GM20431 (cell line): Measurements from ENCODE around the gene INS.

ENCODE experiments used
- in situ Hi-C: fragments of 300-500 bp; cut with MseI, MboI; formaldehyde crosslinking; loops from one replicate; pipeline ENCODE4 v1.15.0; 2020; ENCODE audit warnings: low sequenced_read_pairs; ENCODE audit not compliant: unreplicated experiment

Gene INS

GRCh38 chr11:2160736-2161259 is at the start of gene INS:
INS (minus strand) TSS chr11:2161209; CDS start chr11:2160971, 238 bp downstream.
- in situ Hi-C loops = loop anchor here (25.0 kb wide), 1 partner anchor 473 kb away; the partner anchor contains the start of gene KRTAP5-6

GRCh38 chr11:2210366-2211112 is 49.5 kb upstream of the INS start:
- in situ Hi-C loops = no loop called here

GRCh38 chr11:2209900-2210321 is 48.9 kb upstream of the INS start:
- in situ Hi-C loops = no loop called here

GRCh38 chr11:2209370-2209801 is 48.4 kb upstream of the INS start:
- in situ Hi-C loops = no loop called here

GRCh38 chr11:2208691-2209369 is 47.8 kb upstream of the INS start:
- in situ Hi-C loops = no loop called here

GRCh38 chr11:2207773-2208621 is 47.0 kb upstream of the INS start:
- in situ Hi-C loops = no loop called here

- in situ Hi-C loops = no loop called here
Observed at GRCh38 chr11:2207212-2207611, 46.2 kb upstream of the INS start.

GRCh38 chr11:2205981-2206690 is 45.1 kb upstream of the INS start:
- in situ Hi-C loops = no loop called here

- in situ Hi-C loops = no loop called here
Observed at GRCh38 chr11:2205214-2205720, 44.3 kb upstream of the INS start.

- in situ Hi-C loops = no loop called here
Observed at GRCh38 chr11:2204361-2205213, 43.6 kb upstream of the INS start.

- in situ Hi-C loops = no loop called here
Observed at GRCh38 chr11:2203440-2204259, 42.6 kb upstream of the INS start.

- in situ Hi-C loops = no loop called here
Observed at GRCh38 chr11:2202900-2203439, 42.0 kb upstream of the INS start.

GRCh38 chr11:2202071-2202899 is 41.3 kb upstream of the INS start:
- in situ Hi-C loops = no loop called here

- in situ Hi-C loops = no loop called here
Observed at GRCh38 chr11:2201542-2201941, 40.5 kb upstream of the INS start.

GRCh38 chr11:2200957-2201519 is 40.0 kb upstream of the INS start:
- in situ Hi-C loops = no loop called here

- in situ Hi-C loops = no loop called here
Observed at GRCh38 chr11:2200536-2200935, 39.5 kb upstream of the INS start.
